DMS79 treated with DMSO at 0.1 percent for 48 hours (cell line): ENCODE data around the gene KCNJ2.

Experiments used
- DNase-seq: peaks from one replicate; lab custom pipeline; 2025; lab: John Stamatoyannopoulos, UW

KCNJ2 gene

DNA sequence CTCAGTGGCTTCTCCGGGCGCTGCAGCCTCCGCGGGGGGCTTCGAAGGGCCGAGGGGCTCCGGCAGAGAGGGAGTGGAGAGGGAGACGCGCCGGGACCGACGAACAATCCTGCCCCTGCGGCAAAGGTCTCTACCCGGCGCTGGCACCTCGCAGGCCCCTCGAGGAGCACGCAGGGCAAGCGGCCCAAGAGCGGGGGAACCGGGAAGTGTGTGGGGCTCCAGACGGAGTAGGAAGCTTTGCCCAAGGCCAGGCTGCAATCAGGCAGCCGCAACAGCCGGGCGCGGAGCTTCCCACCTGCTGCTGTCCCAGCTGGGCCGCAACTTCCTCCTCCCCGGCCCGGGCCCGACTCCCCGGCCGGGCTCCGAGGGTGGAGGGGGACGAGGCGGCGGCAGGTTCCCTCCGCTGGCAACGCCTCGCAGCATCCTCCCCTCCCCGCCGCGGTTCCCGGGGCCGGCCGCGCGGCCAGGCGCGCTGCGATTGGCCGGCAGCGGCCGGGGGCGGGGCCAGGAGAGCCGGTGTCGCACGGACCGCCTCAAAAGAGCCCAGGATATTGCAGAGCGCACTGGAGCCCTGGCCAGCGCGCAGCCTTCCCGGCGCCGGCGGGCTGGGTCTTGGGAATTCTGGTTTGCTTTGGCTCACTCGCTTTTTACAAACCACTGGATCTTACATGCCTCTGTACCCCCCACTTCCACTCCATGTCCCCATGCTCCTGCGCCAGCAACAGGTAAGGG is at the start of gene KCNJ2:
TSS of gene KCNJ2 (plus strand) at position 556 of the 732 bp plus-strand sequence. CDS start 5,508 bp downstream, outside the sequence.
- DNase-seq, result no peak

- DNase-seq, result no peak
These were observed 49.8 kb upstream of the KCNJ2 start for GRCh38 chr17:70119545-70119944.

- DNase-seq, result no peak
These were observed 49.3 kb upstream of the KCNJ2 start for GRCh38 chr17:70119983-70120382.

DNA sequence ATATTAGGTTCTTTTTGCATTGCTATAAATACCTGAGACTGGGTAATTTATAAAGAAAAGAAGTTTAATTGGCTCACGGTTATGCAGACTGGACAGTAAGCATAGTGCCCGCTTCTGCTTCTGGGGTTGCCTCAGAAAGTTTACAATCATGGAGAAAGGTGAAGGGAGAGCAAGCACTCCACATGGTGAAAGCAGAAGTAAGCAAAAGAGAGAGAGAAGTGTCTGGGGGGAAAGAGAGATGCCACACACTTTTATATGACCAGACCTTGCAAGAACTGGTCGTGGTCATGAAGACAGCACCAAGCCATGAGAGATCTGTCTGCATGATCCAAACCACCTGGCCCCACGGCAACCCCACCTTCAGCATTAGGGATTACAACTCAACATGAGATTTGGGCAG is 48.9 kb upstream of the KCNJ2 start:
- no peak for DNase-seq

DNA sequence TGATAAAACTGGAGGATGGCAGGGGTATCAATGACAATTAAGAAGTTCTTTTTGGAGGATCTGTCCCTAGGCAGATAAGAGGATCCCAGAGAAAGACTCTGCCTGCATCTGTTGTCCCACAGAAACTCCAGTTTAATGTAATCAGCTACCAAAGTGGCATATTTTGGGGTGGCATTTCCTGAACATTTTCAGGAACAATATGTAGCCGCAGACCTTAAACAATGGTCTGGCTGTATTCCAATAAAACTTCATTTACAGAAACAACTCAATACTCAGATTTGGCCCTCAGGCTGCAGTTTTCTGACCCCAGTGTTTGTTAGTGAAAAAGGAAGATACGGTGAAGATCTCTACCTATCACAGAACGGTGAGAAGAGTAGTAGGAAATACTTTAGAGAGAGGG is 48.2 kb upstream of the KCNJ2 start:
- DNase-seq, result no peak

GRCh38 chr17:70123193-70123592 is 46.1 kb upstream of the KCNJ2 start:
- DNase-seq, result no peak

- DNase-seq, result no peak
These were observed 44.6 kb upstream of the KCNJ2 start for GRCh38 chr17:70124723-70125122.

GRCh38 chr17:70127221-70127873 is 42.0 kb upstream of the KCNJ2 start:
- DNase-seq, result no peak

- DNase-seq, result no peak
These were observed 40.5 kb upstream of the KCNJ2 start for GRCh38 chr17:70128727-70129238.

- no peak for DNase-seq
These were observed 39.0 kb upstream of the KCNJ2 start for GRCh38 chr17:70130289-70130688.

- no peak for DNase-seq
These were observed 36.8 kb upstream of the KCNJ2 start for GRCh38 chr17:70132505-70132904.

DNA sequence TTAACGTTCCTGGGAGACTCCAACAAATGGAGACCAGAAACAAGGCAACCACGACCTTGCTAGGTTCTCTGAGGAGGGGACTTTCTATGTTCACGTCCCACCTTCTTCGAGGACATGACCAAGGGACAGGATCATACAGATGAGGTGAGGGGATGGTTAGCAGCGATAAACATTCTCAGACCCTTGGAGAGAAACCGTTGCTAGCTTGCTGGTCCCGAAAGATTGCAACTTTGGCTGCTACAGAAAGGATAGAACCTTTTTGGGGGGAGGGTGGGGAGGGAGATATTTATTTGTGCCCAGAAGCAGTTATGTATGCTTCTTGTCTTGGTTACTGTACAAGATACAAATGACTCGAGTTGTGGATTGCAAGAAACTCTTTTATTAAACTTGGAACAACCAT is 35.3 kb upstream of the KCNJ2 start:
- no peak for DNase-seq

DNA sequence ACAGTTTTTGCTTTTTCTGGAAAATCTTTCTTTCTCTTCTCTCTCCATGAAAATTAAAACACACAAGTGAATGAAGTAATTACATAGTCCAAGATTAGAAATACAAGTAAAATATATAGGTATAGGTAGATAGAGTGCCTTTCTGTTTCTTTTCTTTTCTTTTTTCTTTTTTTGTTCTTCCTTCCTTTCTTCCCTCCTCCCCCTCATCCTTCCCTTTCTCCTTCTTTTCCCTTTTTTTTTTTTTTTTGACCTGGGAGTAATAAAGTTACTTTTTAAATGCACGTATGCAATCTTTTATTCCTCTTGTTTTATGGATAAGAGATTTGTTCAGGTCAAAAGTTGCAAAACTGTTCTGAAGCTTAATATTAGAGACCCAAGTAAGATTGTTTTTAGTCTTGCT is 34.6 kb upstream of the KCNJ2 start:
- DNase-seq, result no peak

DNA sequence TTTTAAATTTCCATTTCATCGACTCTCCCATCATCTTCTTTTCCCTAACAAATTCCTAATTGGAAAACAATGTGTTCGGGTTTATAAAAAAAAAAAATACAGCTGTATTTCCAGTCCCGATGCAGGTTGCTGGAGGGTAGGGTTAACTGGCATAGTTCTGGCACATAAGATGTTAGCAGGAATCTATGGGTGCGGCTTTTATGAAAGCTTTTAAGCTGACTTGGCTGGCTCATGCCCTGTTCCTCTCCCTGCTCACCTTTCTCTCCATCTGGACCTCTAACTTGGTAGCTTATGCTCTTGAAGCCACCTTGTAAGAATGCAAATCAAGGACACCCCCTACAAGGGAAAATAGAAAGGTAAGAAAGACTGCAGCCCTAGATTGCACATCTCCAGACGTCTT is 33.2 kb upstream of the KCNJ2 start:
- DNase-seq, result no peak

DNA sequence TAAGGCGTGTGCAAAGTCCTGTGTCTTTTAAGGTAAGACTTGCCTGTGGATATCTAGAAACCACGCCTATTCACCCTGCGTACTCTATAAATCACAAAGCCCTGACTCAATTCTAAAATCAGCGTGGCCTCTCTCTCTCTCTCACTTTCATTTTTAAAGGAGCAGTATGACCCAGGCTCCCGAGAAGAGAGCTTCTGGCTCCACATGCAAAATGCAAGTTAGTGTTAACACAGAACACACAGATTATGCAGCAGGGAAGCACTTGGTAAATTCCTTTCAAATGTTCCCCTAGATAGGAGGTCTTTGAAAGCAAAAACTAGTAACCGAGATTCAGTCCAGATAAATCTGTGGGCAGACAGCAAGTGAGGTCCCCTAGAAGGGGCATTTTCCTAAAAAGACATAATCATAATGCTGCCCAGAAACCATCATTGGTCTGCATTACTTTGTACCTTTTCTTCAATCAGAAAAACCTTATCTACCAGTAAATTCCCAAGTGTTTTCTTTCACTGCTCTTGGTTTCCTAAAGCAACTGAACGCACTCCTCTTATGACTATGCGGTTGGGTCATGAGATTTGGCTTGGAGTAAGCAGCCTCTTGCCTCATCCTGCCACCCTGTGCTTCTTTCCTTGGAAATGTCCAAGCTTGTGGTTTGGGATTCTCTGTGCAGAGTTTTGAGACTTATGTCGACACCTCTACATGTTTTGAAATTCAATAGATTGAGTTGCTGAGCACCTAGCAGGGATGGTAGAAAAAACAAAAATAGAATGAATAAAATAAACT is 31.7 kb upstream of the KCNJ2 start:
- no peak for DNase-seq

DNA sequence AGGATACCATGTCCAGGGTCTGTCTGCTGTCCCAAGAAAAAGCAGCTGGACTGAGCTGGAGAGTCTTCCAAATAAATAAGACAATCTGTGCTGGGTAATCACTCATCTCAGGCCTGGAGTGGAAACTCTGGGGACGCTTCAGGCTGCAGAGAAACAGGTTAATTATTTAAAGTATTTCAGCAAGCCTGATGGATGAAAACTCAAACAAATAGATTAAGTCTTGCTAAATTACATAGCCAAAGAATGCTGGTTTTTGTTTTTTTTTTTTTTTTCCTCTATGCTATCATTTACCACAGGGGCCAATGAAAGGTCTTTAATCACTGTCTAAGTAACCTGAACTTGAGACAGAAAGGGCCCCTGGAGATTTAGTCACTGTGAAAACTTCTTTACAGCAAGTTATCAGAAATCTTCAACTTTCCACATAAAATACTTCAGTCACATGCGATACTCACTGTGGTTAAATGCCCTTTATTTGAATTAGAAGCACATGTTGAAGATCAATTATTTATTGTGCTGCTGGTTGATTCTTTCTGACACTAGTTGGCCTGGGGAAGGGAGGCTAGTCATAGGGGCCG is 31.0 kb upstream of the KCNJ2 start:
- no peak for DNase-seq

DNA sequence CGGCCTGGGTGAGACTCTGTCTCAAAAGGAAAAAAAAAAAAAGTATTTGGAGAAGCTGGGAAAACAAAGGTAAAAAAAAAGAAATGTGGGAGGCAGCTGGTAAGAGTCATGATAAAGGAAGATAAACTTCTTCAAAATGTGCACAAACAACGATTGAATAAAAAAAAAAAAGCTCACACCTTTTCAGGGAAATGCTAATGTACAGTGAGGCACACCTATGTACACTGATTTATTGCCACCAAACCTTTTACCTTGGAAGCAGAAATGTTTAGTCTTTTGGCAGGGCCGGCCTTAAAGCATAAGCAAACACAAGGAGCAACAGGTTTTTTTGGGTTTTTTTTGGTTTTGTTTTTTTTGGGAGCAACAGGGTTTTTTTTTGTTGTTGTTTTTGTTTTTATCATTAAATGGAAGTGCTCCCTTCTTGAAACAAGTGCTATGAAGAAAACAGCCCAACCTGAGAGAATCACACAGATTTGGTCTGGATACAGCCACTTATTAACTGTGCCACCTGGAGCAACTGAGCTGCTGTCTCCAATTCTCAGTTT is 29.8 kb upstream of the KCNJ2 start:
- DNase-seq, result no peak

GRCh38 chr17:70144260-70144846 is 25.0 kb upstream of the KCNJ2 start:
- DNase-seq, result no peak

DNA sequence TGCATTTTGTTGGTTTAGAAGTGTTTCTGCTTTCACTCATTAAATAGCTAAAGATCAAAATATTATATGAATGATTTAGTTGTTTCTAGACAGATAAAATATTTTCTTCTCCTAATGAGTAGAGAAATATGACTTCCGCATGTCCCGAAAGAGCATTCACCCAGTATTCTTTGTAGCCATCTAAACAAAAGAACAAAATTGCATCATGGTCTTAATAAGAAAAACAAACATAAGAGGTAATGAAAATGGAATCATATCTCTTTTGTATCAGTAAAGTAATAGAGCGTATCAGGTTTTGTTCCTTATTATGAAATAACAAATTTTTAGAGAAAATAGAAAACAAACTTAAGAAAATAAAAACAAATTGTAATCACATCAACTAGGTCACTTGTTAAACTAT is 16.1 kb upstream of the KCNJ2 start:
- no peak for DNase-seq

GRCh38 chr17:70157151-70157550 is 12.2 kb upstream of the KCNJ2 start:
- DNase-seq, result no peak

DNA sequence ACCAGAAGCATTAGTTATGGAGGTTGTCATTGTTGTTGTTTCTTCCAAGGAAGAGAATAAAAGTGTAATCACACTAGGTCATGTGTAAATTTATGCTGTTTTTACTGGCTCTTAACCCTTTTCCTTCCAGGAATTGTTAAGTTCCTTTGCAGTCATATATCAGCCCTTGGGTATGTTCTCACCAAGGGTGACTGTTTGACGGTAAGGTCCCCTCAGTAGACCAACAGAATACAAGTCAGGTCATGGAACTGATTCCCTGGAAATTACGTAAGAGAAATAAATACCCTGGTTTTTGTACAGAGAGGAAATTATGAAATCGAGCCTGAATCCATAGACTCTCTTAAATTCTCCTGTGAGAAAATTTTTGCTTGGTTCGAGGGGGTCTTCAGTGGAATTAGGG is 11.2 kb upstream of the KCNJ2 start:
- no peak for DNase-seq

DNA sequence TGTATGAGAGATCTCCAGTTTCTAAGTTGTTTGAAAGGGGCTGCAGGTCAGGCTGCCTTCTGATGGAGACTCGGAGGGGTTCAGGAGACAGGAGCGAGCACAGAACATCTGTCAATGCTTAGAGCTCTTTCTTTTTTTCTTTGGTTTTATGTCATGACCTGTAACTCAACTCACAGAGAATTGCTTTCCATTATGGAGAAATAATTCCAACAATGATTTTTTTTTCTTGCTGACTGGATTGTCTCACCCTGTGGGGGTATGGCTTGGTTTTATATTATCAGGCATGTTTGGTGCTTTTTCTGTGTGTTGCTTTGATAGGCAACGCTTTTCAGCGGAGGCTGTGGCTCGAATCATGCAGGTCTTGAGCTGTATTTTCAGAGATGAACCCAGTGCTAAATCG is 10.7 kb upstream of the KCNJ2 start:
- no peak for DNase-seq
